H1 (cell line): Measurements from ENCODE around the gene TMEM272. TPM values are rescaled to one million over a fixed set of nuclear protein-coding genes. Genes with fewer than 3 reads are reported as not detected.

Source experiments
- CTCF ChIA-PET: fragments of 300-600 bp; sonication (Branson Sonifier 250); formaldehyde crosslinking; loops from one replicate; lab custom pipeline; 2021; ENCODE audit not compliant: partially characterized antibody; lab: Charles Lee
- POLR2A ChIA-PET: fragments of 300-600 bp; sonication (Branson Sonifier 250); formaldehyde crosslinking; loops from one replicate; lab custom pipeline; 2021; ENCODE audit warnings: inconsistent platforms; ENCODE audit not compliant: partially characterized antibody; lab: Charles Lee
- DNase-seq, 2 experiments: peaks; one replicate each; pipeline versions ENCODE4 v3.0.0 to v3.0.0-alpha.2; 2010 to 2022; ENCODE audit warnings: low spot score in 2 of 2, low read depth in 1 of 2, mixed read lengths in 1 of 2
- FAIRE-seq: peaks from 2 replicates; lab custom pipeline; 2011; peaks lifted over from hg19 to GRCh38; lab: Jason Lieb, UNC
- H2AFZ ChIP-seq: 2 replicates; pipeline ENCODE4 v1.8.1; 2012; ENCODE audit warnings: low read length, inconsistent platforms
- H2AK5ac ChIP-seq: 2 replicates; pipeline ENCODE4 v1.6.1; 2013; ENCODE audit warnings: low read depth, low read length
- H2BK120ac ChIP-seq: replicated peaks from 2 replicates; pipeline ENCODE3; 2013; ENCODE audit warnings: low read depth, low read length, inconsistent platforms
- H2BK12ac ChIP-seq: 2 replicates; pipeline ENCODE4 v1.6.1; 2013; ENCODE audit warnings: low read depth, low read length
- H2BK15ac ChIP-seq: 2 replicates; pipeline ENCODE4 v1.6.1; 2013; ENCODE audit warnings: low read length
- H2BK20ac ChIP-seq: 2 replicates; pipeline ENCODE4 v1.6.1; 2013; ENCODE audit warnings: low read length
- H2BK5ac ChIP-seq: 2 replicates; pipeline ENCODE4 v1.6.1; 2013; ENCODE audit warnings: low read depth, low read length
- H3K14ac ChIP-seq: 2 replicates; pipeline ENCODE4 v1.6.1; 2013; ENCODE audit warnings: inconsistent platforms; ENCODE audit not compliant: insufficient read length
- H3K18ac ChIP-seq: 2 replicates; pipeline ENCODE4 v1.6.1; 2013; ENCODE audit warnings: low read length; ENCODE audit errors: extremely low read depth
- H3K23ac ChIP-seq: 2 replicates; pipeline ENCODE4 v1.6.1; 2013; ENCODE audit warnings: inconsistent platforms; ENCODE audit not compliant: insufficient read length
- H3K23me2 ChIP-seq: 2 replicates; pipeline ENCODE4 v1.6.1; 2013; ENCODE audit warnings: low read depth, low read length
- H3K27ac ChIP-seq: 2 replicates; pipeline ENCODE4 v1.6.1; 2011; ENCODE audit warnings: low read depth, low read length, inconsistent platforms
- H3K27me3 ChIP-seq, 4 experiments: replicated peaks in 1 of 4; 1 replicate in 1 of 4; 2 replicates in 3 of 4; pipeline versions ENCODE4 v1.6.1 to v1.8.1; 2011 to 2013; ENCODE audit warnings: low read length in 3 of 4, mild to moderate bottlenecking in 3 of 4, inconsistent platforms in 2 of 4, mixed read lengths in 2 of 4, moderate library complexity in 1 of 4; ENCODE audit not compliant: control insufficient read depth in 3 of 4, insufficient read depth in 3 of 4; ENCODE audit errors: extremely low read depth in 1 of 4
- H3K36me3 ChIP-seq, 4 experiments: 2 replicates each; pipeline versions ENCODE4 v1.6.1 to v1.8.1; 2011 to 2013; ENCODE audit warnings: mild to moderate bottlenecking in 4 of 4, low read length in 3 of 4, moderate library complexity in 2 of 4, control low read depth in 1 of 4, inconsistent platforms in 1 of 4; ENCODE audit not compliant: insufficient read depth in 4 of 4, control insufficient read depth in 2 of 4
- H3K4ac ChIP-seq: replicated peaks from 2 replicates; pipeline ENCODE3; 2013; ENCODE audit warnings: low read length, low read depth, mixed read lengths, inconsistent platforms; ENCODE audit not compliant: insufficient read length
- H3K4me1 ChIP-seq, 4 experiments: replicated peaks in 1 of 4; 1 replicate in 1 of 4; 2 replicates in 3 of 4; pipeline versions ENCODE4 v1.6.1 to v1.8.1; 2011 to 2013; ENCODE audit warnings: low read length in 3 of 4, inconsistent platforms in 2 of 4, mixed read lengths in 1 of 4; ENCODE audit not compliant: insufficient read depth in 4 of 4, control insufficient read depth in 3 of 4
- H3K4me2 ChIP-seq, 2 experiments: 2 replicates each; pipeline versions ENCODE4 v1.6.1 to v1.8.1; 2011 to 2013; ENCODE audit warnings: low read depth in 2 of 2, low read length in 2 of 2, control low read depth in 1 of 2, inconsistent platforms in 1 of 2, mild to moderate bottlenecking in 1 of 2; ENCODE audit not compliant: insufficient read depth in 1 of 2
- H3K4me3 ChIP-seq, 4 experiments: fragments of 200-600, 300-600 bp in 1 of 4; sonication (generic), shearing (Covaris generic), sonication (Bioruptor Twin) in 1 of 4; 2 replicates each; pipeline versions ENCODE4 v1.5.1 to v1.8.1; 2011 to 2016; ENCODE audit warnings: low read length in 4 of 4, low read depth in 3 of 4, control low read depth in 2 of 4, inconsistent platforms in 2 of 4, mild to moderate bottlenecking in 2 of 4, mixed read lengths in 1 of 4, moderate library complexity in 1 of 4; ENCODE audit not compliant: insufficient read depth in 2 of 4; ENCODE audit errors: extremely low read depth in 1 of 4
- H3K56ac ChIP-seq: replicated peaks from 2 replicates; pipeline ENCODE3; 2013; ENCODE audit warnings: low read depth, mild to moderate bottlenecking, mixed read lengths, low read length, inconsistent platforms; ENCODE audit not compliant: insufficient read length
- H3K79me1 ChIP-seq: 2 replicates; pipeline ENCODE4 v1.6.1; 2013; ENCODE audit warnings: low read depth, low read length, control low read depth
- H3K79me2 ChIP-seq, 2 experiments: 2 replicates each; pipeline versions ENCODE4 v1.6.1 to v1.8.1; 2012 to 2013; ENCODE audit warnings: low read length in 2 of 2, mild to moderate bottlenecking in 2 of 2, inconsistent platforms in 1 of 2; ENCODE audit not compliant: insufficient read depth in 2 of 2, control insufficient read depth in 1 of 2
- H3K9ac ChIP-seq, 4 experiments: replicated peaks in 1 of 4; 1 replicate in 1 of 4; 2 replicates in 3 of 4; pipeline versions ENCODE4 v1.6.1 to v1.8.1; 2011 to 2013; ENCODE audit warnings: low read depth in 3 of 4, low read length in 3 of 4, control low read depth in 2 of 4, mild to moderate bottlenecking in 2 of 4, moderate library complexity in 2 of 4, inconsistent platforms in 1 of 4; ENCODE audit errors: extremely low read depth in 1 of 4
- H3K9me3 ChIP-seq, 2 experiments: 2 replicates each; pipeline versions ENCODE4 v1.6.1 to v1.8.1; 2012 to 2013; ENCODE audit warnings: mild to moderate bottlenecking in 2 of 2, moderate library complexity in 2 of 2, control low read depth in 1 of 2, inconsistent platforms in 1 of 2, low read depth in 1 of 2, low read length in 1 of 2, mixed read lengths in 1 of 2; ENCODE audit not compliant: insufficient read depth in 2 of 2
- H4K20me1 ChIP-seq, 2 experiments: replicated peaks in 1 of 2; 2 replicates each; pipeline versions ENCODE3 to v1.8.1; 2011 to 2013; ENCODE audit warnings: inconsistent platforms in 2 of 2, low read length in 2 of 2, mild to moderate bottlenecking in 1 of 2; ENCODE audit not compliant: insufficient read depth in 2 of 2, control insufficient read depth in 1 of 2
- H4K5ac ChIP-seq: 2 replicates; pipeline ENCODE4 v1.6.1; 2013; ENCODE audit warnings: low read length, low read depth, mixed read lengths, inconsistent platforms; ENCODE audit not compliant: insufficient read length
- H4K8ac ChIP-seq: 2 replicates; pipeline ENCODE4 v1.8.0; 2013; ENCODE audit warnings: mild to moderate bottlenecking, moderate library complexity, low read length, inconsistent platforms; ENCODE audit not compliant: insufficient read depth; ENCODE audit errors: extremely low read depth
- H4K91ac ChIP-seq: replicated peaks from 2 replicates; pipeline ENCODE3; 2013; ENCODE audit warnings: low read length, mixed read lengths, inconsistent platforms; ENCODE audit not compliant: insufficient read length
- ATF3 ChIP-seq: IDR thresholded peaks from 2 replicates; pipeline ENCODE4 v1.6.1; 2011; ENCODE audit warnings: low read depth, mild to moderate bottlenecking, low read length; ENCODE audit not compliant: insufficient read depth
- CBX8 ChIP-seq: fragments of 300-800, 300-1000 bp; sonication (generic); IDR thresholded peaks from 2 replicates; pipeline ENCODE4 v1.7.1; 2016; ENCODE audit warnings: low read depth, low read length, borderline replicate concordance
- KDM4A ChIP-seq: IDR thresholded peaks from one replicate; pipeline ENCODE4 v1.7.1; 2012; ENCODE audit warnings: low read depth, mild to moderate bottlenecking, moderate library complexity, low read length, inconsistent platforms; ENCODE audit not compliant: severe bottlenecking
- RNF2 ChIP-seq: fragments of 200-900, 300-1000 bp; sonication (generic); IDR thresholded peaks from 2 replicates; pipeline ENCODE4 v1.7.1; 2016; ENCODE audit warnings: borderline replicate concordance, low read depth, mild to moderate bottlenecking, antibody characterized with exemption, low read length; ENCODE audit not compliant: poor library complexity, severe bottlenecking; ENCODE audit errors: missing control alignments
- SAP30 ChIP-seq: fragments of 300-600 bp; sonication (generic); IDR thresholded peaks from 2 replicates; pipeline ENCODE4 v1.7.1; 2012; ENCODE audit warnings: low read length, moderate library complexity, mild to moderate bottlenecking, inconsistent platforms; ENCODE audit not compliant: insufficient read depth, insufficient replicate concordance
- SP1 ChIP-seq: IDR thresholded peaks from 2 replicates; pipeline ENCODE4 v1.6.1; 2011; ENCODE audit warnings: low read depth, low read length
- TCF12 ChIP-seq: IDR thresholded peaks from 2 replicates; pipeline ENCODE4 v1.6.1; 2011; ENCODE audit warnings: low read depth, mild to moderate bottlenecking, low read length
- TEAD4 ChIP-seq: IDR thresholded peaks from 2 replicates; pipeline ENCODE4 v1.6.1; 2012; ENCODE audit warnings: low read depth, low read length, inconsistent platforms, mixed read lengths
- YY1 ChIP-seq: IDR thresholded peaks from 2 replicates; pipeline ENCODE4 v1.6.1; 2011; ENCODE audit warnings: low read depth, mild to moderate bottlenecking, low read length
- whole genome bisulfite sequencing, 2 experiments: shearing (Covaris generic) in 1 of 2; methylation state at CpG; one replicate each; pipeline versions ENCODE4 v1.1.6 to v1.1.7; 2013 to 2015; ENCODE audit warnings: low lambda C conversion rate in 2 of 2, mixed read lengths in 2 of 2, inconsistent platforms in 1 of 2, low coverage in 1 of 2, missing lambda C conversion rate in 1 of 2; ENCODE audit not compliant: insufficient replicate concordance in 2 of 2, insufficient coverage in 1 of 2, insufficient read length in 1 of 2; ENCODE audit errors: extremely low coverage in 1 of 2, missing lambda C conversion rate in 1 of 2; 5-methylcytosine and 5-hydroxymethylcytosine counted together
- polyA plus RNA-seq, 7 experiments: library from polyadenylated mRNA; depleted of rRNA in 3 of 7; stranded (reverse) in 5 of 7; unstranded in 2 of 7; fragments of >200 nt in 5 of 7; fragments of 200-250 nt in 2 of 7; gene quantifications; 1 replicate in 5 of 7; 2 replicates in 1 of 7; 4 replicates in 1 of 7; pipeline versions ENCODE4 v1.2.1 to v1.2.3, GENCODE V29; 2011 to 2013; ENCODE audit warnings: missing spikeins in 2 of 7, mixed read lengths in 2 of 7
- total RNA-seq: library from RNA; stranded (reverse); fragmentation: NEBNext Ultra II Directional; extraction: Animal tissue kit (Norgen Biotek cat#: 25700); gene quantifications from 2 replicates; pipeline ENCODE4 v1.2.1, GENCODE V29; 2021
- TF ChIP-seq, protein P1 (sequence below), 3 experiments: IDR thresholded peaks; 1 replicate in 2 of 3; 2 replicates in 1 of 3; pipeline versions ENCODE4 v1.5.1 to v1.6.1; 2011; ENCODE audit warnings: low read length in 3 of 3, mild to moderate bottlenecking in 3 of 3, inconsistent platforms in 2 of 3, low read depth in 1 of 3, moderate library complexity in 1 of 3; ENCODE audit not compliant: insufficient read depth in 1 of 3; ENCODE audit errors: control extremely low read depth in 1 of 3

The TMEM272 gene
- total and polyA plus RNA-seq, 2 of the 8 experiments (the other 6 are each of a cell fraction or from before 2014, with no cell fraction given), result 0.05 TPM; not detected in 1

DNA sequence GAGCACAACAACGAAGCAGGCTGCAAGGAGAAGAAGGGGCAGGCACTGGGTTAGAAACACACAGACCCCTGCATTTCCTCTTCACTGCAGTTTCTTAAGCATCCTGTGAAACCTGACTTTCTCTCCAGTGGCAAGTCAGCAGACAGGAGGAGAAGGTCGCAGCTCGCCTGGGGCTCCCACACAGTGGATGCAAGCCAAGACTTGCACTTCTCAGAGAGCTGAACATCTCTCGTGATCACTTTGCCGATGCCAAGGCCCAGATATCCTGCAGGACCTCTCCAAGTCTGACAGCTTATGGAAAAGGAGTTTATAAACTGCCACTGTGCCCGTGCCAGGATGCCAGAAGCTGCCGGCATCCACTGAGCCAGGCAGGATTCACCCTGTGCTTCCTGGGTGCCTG, 18.4 kb downstream of the TMEM272 start:
- no peak overlapping the region for H3K18ac ChIP-seq
- H2BK20ac ChIP-seq, result no peak overlapping the region
- no peaks in the 10 kb centered on the region for H4K20me1 ChIP-seq
- H3K27me3 ChIP-seq, result no peaks in the 10 kb centered on the region
- no peaks in the 10 kb centered on the region; a peak in 1 of 8 replicates for H3K36me3 ChIP-seq
- no peak overlapping the region for H3K4me2 ChIP-seq
- H3K23me2 ChIP-seq, result no peaks in the 10 kb centered on the region
- H3K79me1 ChIP-seq, result no peaks in the 10 kb centered on the region
- H3K4ac ChIP-seq, result no peak overlapping the region
- H2BK15ac ChIP-seq, result peak overlapping the region; percentile 46; the same call in 1 of the 2 replicates
- H4K91ac ChIP-seq, result no peak overlapping the region
- H2BK120ac ChIP-seq, result no peak overlapping the region
- CTCF ChIA-PET, result interaction anchor here (1.5 to 11.2 kb wide), 6 partner anchors 8 to 29 kb away, joined by 4 to 98 read pairs (median 8); partner anchors contain the start of gene TMEM272
- no peak overlapping the region for H2BK12ac ChIP-seq
- H3K27ac ChIP-seq, result no peak overlapping the region
- no peak overlapping the region for H3K14ac ChIP-seq
- DNase-seq, result no peak
- WGBS, 2 experiments, result 86% methylated on average over 7 of the region's 7 CpGs; no CpG with 5 or more reads in 1 of the 2 experiments
- no peak overlapping the region for H4K5ac ChIP-seq
- H3K56ac ChIP-seq, result no peak overlapping the region
- H3K79me2 ChIP-seq, result no peaks in the 10 kb centered on the region
- H2AFZ ChIP-seq, result no peak overlapping the region
- no peak overlapping the region for H3K4me3 ChIP-seq
- FAIRE-seq, result no peak
- no peak overlapping the region for H2BK5ac ChIP-seq
- H3K23ac ChIP-seq, result no peak overlapping the region
- no peaks in the 10 kb centered on the region for H3K4me1 ChIP-seq
- 0 out of 2 replicates have a peak overlapping the region, but pooled peaks have one; percentile 61 for H2AK5ac ChIP-seq
- H4K8ac ChIP-seq, result no peak overlapping the region
- no peaks in the 10 kb centered on the region for H3K9me3 ChIP-seq
- POLR2A ChIA-PET, result interaction anchor here (0.6 kb wide), 1 partner anchor 26 kb away, joined by 3 read pairs; no protein-coding TSS in a partner anchor
- no peak overlapping the region for H3K9ac ChIP-seq
- TF ChIP-seq SAP30 (no peak), CBX8 (no peak), ATF3 (no peak), YY1 (no peak), RNF2 (no peak), TEAD4 (no peak), KDM4A (no peak), TCF12 (no peak), SP1 (no peak)
- TF ChIP-seq, protein P1, sequence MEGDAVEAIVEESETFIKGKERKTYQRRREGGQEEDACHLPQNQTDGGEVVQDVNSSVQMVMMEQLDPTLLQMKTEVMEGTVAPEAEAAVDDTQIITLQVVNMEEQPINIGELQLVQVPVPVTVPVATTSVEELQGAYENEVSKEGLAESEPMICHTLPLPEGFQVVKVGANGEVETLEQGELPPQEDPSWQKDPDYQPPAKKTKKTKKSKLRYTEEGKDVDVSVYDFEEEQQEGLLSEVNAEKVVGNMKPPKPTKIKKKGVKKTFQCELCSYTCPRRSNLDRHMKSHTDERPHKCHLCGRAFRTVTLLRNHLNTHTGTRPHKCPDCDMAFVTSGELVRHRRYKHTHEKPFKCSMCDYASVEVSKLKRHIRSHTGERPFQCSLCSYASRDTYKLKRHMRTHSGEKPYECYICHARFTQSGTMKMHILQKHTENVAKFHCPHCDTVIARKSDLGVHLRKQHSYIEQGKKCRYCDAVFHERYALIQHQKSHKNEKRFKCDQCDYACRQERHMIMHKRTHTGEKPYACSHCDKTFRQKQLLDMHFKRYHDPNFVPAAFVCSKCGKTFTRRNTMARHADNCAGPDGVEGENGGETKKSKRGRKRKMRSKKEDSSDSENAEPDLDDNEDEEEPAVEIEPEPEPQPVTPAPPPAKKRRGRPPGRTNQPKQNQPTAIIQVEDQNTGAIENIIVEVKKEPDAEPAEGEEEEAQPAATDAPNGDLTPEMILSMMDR (IDR thresholded peaks at IDR 0.05; ENCODE audit: control extremely low read depth in 1 of 3, insufficient read depth in 1 of 3, low read depth in 1 of 3, low read length in 3 of 3), result no peak
